Activated CD4-positive, alpha-beta memory T cell treated with anti-CD3 and anti-CD28 coated beads, Interleukin-2, amount 10 ng/mL, durations not matched to agents 7 days and 5 days (primary cell): ENCODE results near the gene ANKS1A. TPM values are rescaled to one million over a fixed set of nuclear protein-coding genes. Genes with fewer than 3 reads are reported as not detected.

Source experiments
- CTCF ChIA-PET: fragments of 350-600 bp; sonication (Branson Sonifier 250); formaldehyde crosslinking; loops from one replicate; lab custom pipeline; 2021; ENCODE audit warnings: antibody characterized with exemption, inconsistent platforms; lab: Charles Lee
- POLR2A ChIA-PET: fragments of 350-600 bp; sonication (Branson Sonifier 250); formaldehyde crosslinking; loops from one replicate; lab custom pipeline; 2021; ENCODE audit warnings: antibody characterized with exemption; lab: Charles Lee
- DNase-seq: peaks from one replicate; pipeline ENCODE4 v3.0.0-alpha.2; 2020
- H3K27ac Mint-ChIP-seq: one replicate; pipeline ENCODE4 v1.8.0; 2021; ENCODE audit warnings: mild to moderate bottlenecking, mixed read lengths
- H3K27me3 Mint-ChIP-seq: one replicate; pipeline ENCODE4 v1.8.0; 2021; ENCODE audit warnings: mixed read lengths
- H3K36me3 Mint-ChIP-seq: one replicate; pipeline ENCODE4 v1.8.0; 2021; ENCODE audit warnings: low read depth, mixed read lengths
- H3K4me1 Mint-ChIP-seq: one replicate; pipeline ENCODE4 v1.8.0; 2021; ENCODE audit warnings: mixed read lengths
- H3K4me3 Mint-ChIP-seq: one replicate; pipeline ENCODE4 v1.8.0; 2021; ENCODE audit warnings: mild to moderate bottlenecking, mixed read lengths
- H3K9me3 Mint-ChIP-seq: one replicate; pipeline ENCODE4 v1.8.0; 2021; ENCODE audit warnings: mixed read lengths
- total RNA-seq, 2 experiments: library from RNA; stranded (reverse); gene quantifications; one replicate each; pipeline ENCODE4 v1.2.3, GENCODE V29; 2021

Gene ANKS1A
- total RNA-seq, 2 experiments from 2014 or later: 8.8 to 9.5 TPM

DNA sequence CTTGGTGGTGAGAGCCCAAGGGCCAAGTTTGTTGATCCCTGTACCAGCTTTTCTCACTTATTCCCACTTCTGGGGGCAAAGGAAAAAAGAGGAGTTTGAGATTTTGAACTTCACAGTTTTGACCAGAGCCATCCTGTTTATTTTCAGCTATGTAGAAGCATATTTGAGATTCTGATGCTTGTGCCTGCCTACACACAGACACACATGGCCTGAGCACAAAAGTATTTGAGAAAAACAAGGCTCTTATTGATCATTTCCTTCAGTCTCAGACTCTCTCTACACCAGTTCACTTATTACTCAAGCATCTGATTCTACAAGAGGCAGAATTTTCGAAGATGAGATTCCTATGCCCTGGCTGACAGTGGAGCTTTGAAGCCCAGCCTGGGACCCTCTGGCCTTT, 151.3 kb downstream of the ANKS1A start:
- DNase-seq: no peak
- H3K4me3 Mint-ChIP-seq: no peak overlapping the region
- no peaks in the 10 kb centered on the region for H3K4me1 Mint-ChIP-seq
- H3K9me3 Mint-ChIP-seq: no peaks in the 10 kb centered on the region
- H3K27ac Mint-ChIP-seq: no peak overlapping the region
- POLR2A ChIA-PET: no interaction called here
- no peaks in the 10 kb centered on the region for H3K27me3 Mint-ChIP-seq
- no peaks in the 10 kb centered on the region for H3K36me3 Mint-ChIP-seq
- CTCF ChIA-PET: interaction anchor here (0.6 kb wide), 1 partner anchor 389 kb away, joined by 3 read pairs; no protein-coding TSS in a partner anchor

DNA sequence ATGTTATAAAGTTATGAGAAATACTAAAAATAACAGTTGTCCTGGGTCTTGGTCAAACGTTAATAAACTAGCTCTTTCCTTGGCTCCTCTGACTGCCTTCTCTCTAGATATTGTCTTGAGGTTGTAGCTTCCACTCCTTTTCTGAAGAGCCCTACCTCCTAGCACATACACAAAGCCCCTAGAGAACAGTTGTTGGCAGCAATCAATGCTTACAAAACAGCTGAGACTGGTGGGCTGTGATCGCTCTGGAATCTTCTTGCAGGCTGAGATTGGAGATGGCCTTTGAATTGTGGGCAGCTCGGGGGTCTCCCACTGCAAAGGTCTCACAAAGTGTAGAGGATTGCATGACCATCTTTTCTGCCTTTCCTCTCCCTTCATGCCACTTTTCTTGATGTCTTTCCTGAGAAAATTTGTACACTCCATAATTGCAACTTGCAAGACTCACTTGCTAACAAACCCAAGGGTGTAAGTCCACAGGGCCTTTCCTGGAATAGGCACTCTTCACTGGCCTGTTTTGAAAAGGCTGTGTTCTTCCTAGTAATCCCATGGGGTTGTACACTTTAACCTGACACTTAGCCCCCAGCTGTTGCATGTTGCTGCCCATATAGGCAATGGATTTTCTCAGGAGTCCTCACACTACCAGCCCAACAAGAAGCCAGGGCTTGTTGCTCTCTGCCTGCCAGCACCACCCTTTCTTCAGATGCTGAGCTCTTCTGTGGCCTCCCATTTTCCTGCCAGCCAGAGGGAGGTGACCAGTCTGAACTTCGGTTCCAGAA, 152.2 kb downstream of the ANKS1A start:
- H3K36me3 Mint-ChIP-seq: no peaks in the 10 kb centered on the region
- ChIA-PET CTCF (no interaction called here), POLR2A (no interaction called here)
- no peaks in the 10 kb centered on the region for H3K27me3 Mint-ChIP-seq
- H3K4me3 Mint-ChIP-seq: no peak overlapping the region
- H3K4me1 Mint-ChIP-seq: no peaks in the 10 kb centered on the region
- H3K27ac Mint-ChIP-seq: no peak overlapping the region
- no peaks in the 10 kb centered on the region for H3K9me3 Mint-ChIP-seq
- no peak for DNase-seq

DNA sequence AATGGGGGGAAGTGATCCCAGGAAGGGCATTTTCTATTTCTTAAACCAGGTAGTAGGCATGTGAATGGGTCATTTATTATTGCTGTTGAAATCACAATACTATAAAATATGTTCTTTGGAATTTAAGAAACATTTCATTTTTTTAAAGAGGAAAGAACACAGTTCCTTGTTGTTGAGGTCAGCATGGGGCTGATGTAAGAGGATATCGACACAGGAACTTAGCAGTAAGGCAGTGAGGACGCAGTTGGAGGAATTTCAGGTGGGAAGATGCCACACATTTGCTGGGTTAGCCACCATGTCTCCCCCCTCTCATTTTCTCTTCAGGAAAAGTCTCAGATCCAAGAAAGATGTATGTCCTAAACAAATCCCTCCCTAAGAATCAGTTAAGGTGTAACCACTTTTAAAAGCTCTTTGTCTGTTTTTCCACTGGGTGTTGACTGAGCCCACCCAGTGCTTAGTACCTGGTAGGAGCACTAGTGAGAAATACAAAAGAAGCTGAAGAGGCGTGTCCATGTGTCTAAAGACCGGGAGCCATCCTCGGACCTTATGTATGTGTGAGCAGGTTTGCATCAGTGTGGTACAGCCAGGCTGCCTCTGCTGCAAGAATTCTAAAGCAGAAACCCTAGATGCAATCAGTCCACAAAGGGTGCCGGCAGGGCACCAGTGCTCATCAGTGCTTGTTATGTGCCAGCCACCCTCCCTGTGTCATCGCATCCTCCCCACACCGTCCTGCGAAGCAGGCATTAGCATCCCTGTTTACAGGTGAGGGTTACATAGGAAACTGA, 153.2 kb downstream of the ANKS1A start:
- Mint-ChIP-seq H3K27me3 (no peaks in the 10 kb centered on the region), H3K4me3 (no peak overlapping the region), H3K4me1 (peaks cover 4% of the 10 kb centered on the region), H3K36me3 (no peaks in the 10 kb centered on the region), H3K27ac (no peak overlapping the region), H3K9me3 (no peaks in the 10 kb centered on the region)
- no peak for DNase-seq
- POLR2A ChIA-PET: no interaction called here
- CTCF ChIA-PET: no interaction called here

DNA sequence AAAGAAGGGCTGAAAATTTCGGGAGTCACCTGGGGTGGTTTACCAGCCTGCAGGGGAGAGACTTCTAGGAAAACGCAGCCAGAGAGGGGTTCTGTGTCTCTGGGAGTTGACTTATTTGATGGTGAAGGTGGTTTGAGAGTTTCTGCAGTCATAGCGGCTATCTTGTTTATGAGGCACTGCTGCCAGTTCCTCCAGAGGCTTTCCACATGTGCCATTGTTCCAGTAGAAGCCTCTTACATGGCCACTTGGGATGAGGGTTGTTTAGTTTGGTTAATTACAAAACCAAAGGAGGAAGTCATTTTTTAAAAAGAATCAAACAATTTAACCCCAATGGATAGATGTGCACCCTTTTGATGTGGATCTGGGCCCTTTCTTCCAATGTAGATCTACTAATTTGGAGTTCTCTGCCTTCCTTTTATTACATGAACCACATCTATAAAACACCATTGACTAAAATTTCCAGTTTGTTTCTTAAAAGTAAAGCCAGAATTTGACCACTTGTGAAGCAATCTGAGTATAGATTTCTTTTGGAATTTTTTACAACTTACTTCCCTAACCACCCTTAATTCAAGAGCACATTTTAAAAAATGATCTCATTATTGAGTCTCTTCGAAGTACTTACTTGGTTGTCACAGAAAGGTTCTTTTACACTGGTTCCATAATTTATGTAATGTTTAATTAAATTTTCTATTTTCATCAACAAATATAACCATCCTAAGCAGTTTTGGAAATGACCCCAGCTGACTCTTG, 154.5 kb downstream of the ANKS1A start:
- DNase-seq: no peak
- no peak overlapping the region for H3K4me3 Mint-ChIP-seq
- H3K27me3 Mint-ChIP-seq: no peaks in the 10 kb centered on the region
- POLR2A ChIA-PET: no interaction called here
- no peaks in the 10 kb centered on the region for H3K36me3 Mint-ChIP-seq
- H3K4me1 Mint-ChIP-seq: peaks cover 4% of the 10 kb centered on the region
- H3K27ac Mint-ChIP-seq: no peak overlapping the region
- H3K9me3 Mint-ChIP-seq: no peaks in the 10 kb centered on the region
- CTCF ChIA-PET: no interaction called here

DNA sequence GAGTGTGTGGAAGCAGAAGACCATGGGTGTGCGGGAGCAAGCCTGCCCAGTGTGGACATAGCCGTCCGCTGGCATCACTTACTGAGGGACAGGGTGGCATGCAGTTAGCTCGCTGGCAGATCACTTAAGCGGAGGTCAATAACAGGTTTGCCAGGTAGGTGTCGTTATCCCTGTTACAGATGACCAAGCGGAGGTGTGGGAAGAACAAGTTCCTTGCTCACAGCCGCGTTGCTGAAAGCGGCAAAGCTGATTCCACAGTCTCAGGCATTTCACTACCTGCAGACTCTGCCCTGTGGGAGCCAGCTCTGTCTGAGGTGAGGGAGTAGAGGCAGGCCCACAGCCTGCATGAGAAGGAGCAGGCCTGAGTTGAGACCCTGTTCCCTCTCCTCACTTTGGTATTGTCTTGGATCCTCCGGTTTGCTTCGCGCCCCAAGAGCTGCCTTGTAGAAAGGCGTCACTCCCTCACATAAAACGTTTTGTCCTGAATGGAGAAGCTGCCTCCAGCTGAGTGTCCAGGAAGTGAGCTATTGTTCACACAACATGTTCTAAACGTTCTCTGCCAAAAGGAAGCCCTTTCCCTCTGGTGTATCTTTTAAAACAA, 155.2 kb downstream of the ANKS1A start:
- Mint-ChIP-seq H3K4me1 (peaks cover 4% of the 10 kb centered on the region), H3K36me3 (no peaks in the 10 kb centered on the region), H3K27me3 (no peaks in the 10 kb centered on the region), H3K4me3 (no peak overlapping the region), H3K27ac (no peak overlapping the region), H3K9me3 (no peaks in the 10 kb centered on the region)
- ChIA-PET CTCF (no interaction called here), POLR2A (no interaction called here)
- no peak for DNase-seq

DNA sequence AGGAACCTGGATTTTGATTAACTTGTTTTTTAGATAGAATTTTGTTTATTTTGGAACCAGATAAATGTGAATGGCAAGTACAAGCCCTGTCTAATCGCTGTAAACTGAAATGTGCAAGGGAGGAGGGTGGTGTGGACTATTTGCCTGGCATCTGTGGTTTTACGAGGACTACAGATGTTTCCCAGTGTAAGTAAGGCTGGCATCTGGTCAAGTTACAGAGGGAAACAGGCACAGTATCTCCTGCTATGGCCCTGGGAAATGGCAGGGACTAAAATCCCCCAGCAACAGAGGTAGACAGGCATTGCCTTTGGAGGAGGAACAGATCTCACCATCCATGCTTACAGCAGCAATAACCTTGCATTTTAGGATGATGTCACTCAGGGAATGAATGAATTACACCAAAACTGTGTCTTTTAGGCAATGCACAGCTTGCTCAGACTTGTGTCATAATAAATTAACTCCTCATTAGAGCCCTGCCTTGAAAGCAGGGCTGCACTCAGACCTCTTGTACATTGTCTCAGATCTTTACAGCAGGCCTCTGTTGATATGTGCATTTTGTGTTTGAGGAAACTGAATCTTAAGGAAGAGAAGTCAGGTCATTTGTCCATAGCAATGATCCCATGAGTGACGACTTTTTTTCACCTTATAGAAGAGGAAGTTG, 155.8 kb downstream of the ANKS1A start:
- Mint-ChIP-seq H3K4me3 (no peak overlapping the region), H3K27me3 (no peaks in the 10 kb centered on the region), H3K9me3 (no peaks in the 10 kb centered on the region), H3K4me1 (peaks cover 4% of the 10 kb centered on the region), H3K27ac (no peak overlapping the region), H3K36me3 (no peaks in the 10 kb centered on the region)
- DNase-seq: no peak
- ChIA-PET CTCF (no interaction called here), POLR2A (no interaction called here)

DNA sequence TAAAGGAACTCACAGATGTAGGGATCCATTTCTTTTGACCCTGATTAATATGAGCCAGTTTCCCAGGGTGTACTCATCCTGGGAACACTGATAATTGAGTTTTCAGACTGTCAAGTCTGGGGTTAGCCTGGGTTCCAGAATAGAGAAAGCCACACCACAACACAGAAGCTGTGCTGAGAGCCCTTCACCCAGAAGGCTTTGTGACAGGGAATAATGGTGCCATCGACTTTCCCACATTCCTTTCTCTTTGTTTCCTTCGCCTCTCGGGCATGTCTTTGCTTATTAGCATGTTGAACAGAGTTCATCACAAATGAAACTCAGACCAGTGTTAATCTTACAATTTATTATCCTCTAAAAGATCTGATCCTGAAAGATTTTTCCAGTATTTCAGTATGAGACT, 157.0 kb downstream of the ANKS1A start:
- ChIA-PET CTCF (no interaction called here), POLR2A (no interaction called here)
- H3K4me1 Mint-ChIP-seq: peaks cover 4% of the 10 kb centered on the region
- no peak overlapping the region for H3K27ac Mint-ChIP-seq
- no peaks in the 10 kb centered on the region for H3K27me3 Mint-ChIP-seq
- H3K36me3 Mint-ChIP-seq: no peaks in the 10 kb centered on the region
- H3K4me3 Mint-ChIP-seq: no peak overlapping the region
- H3K9me3 Mint-ChIP-seq: no peaks in the 10 kb centered on the region
- no peak for DNase-seq

DNA sequence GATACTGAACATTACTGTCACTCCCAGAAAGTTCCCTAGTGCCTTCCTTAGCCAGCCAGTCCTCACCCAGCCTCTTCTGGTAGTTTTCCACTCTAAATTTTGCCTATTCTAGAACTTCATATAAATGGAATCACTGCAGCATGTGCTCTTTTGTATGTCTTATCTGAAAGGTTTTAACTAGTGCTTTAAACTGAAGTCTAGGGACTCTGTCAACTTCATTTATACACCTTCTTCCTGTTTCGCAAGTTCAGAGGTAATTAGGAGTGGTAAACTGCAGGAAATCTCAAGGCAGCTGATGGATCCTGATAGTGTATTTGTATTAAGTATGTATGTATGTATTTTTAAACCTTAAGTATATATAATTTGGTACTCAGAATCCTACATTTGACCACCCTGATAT, 157.8 kb downstream of the ANKS1A start:
- no peaks in the 10 kb centered on the region for H3K27me3 Mint-ChIP-seq
- no peak overlapping the region for H3K4me3 Mint-ChIP-seq
- H3K4me1 Mint-ChIP-seq: peaks cover 4% of the 10 kb centered on the region
- H3K9me3 Mint-ChIP-seq: no peaks in the 10 kb centered on the region
- no peak overlapping the region for H3K27ac Mint-ChIP-seq
- DNase-seq: no peak
- POLR2A ChIA-PET: no interaction called here
- CTCF ChIA-PET: no interaction called here
- no peaks in the 10 kb centered on the region for H3K36me3 Mint-ChIP-seq

DNA sequence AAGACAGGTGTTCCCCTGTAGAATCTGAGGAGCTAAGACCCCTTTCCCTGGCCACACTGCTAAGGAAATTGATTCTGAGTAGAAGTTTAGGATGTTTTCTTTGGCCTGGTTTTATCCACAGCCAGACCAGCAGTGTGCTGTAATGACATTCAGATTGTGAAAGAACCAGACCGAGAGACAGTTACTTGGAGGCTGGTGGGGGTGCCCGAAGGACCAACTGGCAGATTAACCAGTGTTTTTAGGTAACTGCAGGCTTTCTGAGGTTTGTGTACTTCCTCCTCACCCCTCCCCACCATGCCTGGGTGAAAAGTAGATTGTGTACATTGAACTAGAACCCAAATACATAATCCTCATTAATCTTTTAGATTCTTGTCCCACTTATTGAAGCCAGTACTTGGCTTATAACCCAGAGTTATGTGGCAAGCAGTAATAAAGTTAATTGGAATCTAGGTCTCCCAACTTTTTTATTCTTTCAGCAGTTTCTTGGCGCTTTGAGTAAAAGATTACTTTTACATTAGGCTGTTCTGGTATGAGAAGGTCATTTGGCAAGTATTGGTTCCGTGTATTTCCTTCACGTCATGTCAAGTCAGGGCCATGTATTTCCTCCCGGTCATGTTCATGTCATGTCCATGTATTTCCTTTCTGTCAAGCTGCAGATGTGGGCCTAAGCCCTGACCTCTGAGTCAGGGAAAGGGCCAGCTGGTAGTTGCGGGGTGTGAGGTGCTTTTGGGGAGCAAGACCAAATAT, 158.4 kb downstream of the ANKS1A start:
- DNase-seq: no peak
- Mint-ChIP-seq H3K27me3 (no peaks in the 10 kb centered on the region), H3K27ac (no peak overlapping the region), H3K9me3 (no peaks in the 10 kb centered on the region), H3K4me1 (peaks cover 4% of the 10 kb centered on the region), H3K4me3 (no peak overlapping the region), H3K36me3 (no peaks in the 10 kb centered on the region)
- ChIA-PET CTCF (no interaction called here), POLR2A (no interaction called here)

DNA sequence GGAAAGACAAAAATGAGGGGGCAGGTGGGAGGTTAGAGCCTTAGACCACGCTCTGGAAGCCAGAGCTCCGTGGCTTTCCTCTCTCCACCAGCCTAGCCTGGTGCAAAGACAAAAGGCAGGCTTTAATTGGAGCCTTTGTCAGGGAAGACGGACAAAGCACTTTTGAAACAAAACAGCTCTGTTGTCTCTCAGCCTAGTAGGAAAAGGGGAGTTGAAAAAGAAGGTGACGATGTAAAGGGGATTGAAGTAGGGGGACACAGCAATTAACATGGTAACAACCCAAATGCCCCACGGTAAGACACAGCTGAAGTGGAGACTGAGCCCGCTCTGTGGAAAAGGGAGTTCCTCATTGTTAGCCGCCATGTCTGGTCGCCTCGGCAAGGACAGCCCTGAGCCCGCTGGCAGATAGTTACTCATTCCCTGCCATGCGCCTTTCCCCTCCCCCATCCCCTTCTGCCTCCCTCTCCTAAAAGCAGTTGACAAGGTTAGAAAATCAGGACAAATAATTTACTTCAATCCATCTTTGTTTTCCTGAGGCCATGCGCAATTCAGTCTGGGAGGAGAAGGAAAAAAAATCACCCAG, 159.1 kb downstream of the ANKS1A start:
- H3K4me1 Mint-ChIP-seq: peaks cover 4% of the 10 kb centered on the region
- DNase-seq: no peak
- no peak overlapping the region for H3K27ac Mint-ChIP-seq
- H3K9me3 Mint-ChIP-seq: no peaks in the 10 kb centered on the region
- no peak overlapping the region for H3K4me3 Mint-ChIP-seq
- no peaks in the 10 kb centered on the region for H3K36me3 Mint-ChIP-seq
- ChIA-PET POLR2A (no interaction called here), CTCF (interaction anchor here (0.9 to 1.3 kb wide), 2 partner anchors 18 to 61 kb away, joined by 5 read pairs; no protein-coding TSS in a partner anchor)
- no peaks in the 10 kb centered on the region for H3K27me3 Mint-ChIP-seq

DNA sequence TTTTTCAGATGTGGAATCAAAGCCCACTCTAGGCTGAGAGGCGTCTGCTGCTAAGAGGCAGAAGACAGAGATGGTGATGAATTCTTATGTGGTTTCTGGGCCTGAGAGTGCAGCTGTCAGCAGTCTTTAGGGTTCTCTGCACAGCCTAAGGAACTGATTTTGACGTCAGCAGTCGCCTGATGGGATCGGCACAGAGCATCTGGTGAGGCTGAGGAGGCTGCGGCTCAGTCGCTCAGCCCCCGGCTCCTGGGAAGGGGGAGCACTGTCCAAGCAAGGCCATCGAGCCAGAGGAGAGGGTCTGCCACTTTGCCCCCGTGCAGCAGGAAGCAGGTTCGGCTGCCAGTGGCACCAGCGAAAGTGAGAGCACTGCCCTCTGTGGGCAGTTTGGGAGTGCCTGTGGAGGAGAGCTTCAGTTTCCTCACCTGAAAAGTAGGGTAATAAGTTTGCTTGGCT, 159.6 kb downstream of the ANKS1A start:
- Mint-ChIP-seq H3K36me3 (no peaks in the 10 kb centered on the region), H3K27me3 (no peaks in the 10 kb centered on the region), H3K4me1 (peaks cover 4% of the 10 kb centered on the region), H3K27ac (no peak overlapping the region), H3K4me3 (no peak overlapping the region), H3K9me3 (no peaks in the 10 kb centered on the region)
- CTCF ChIA-PET: interaction anchor here (0.9 to 1.3 kb wide), 4 partner anchors 18 to 91 kb away, joined by 3 to 5 read pairs (median 4); no protein-coding TSS in a partner anchor
- POLR2A ChIA-PET: no interaction called here
- peak; percentile 39 for DNase-seq
